IMR-90 (cell line): ENCODE measurements around the gene NLRX1. TPM values are rescaled to one million over a fixed set of nuclear protein-coding genes. Genes with fewer than 3 reads are reported as not detected.

Experiments
- ATAC-seq: fragments of 200-7000 bp; cut with Tn5 transposase; 2 replicates; pipeline ENCODE4 v1.9.1; 2020; ENCODE audit warnings: low read depth, mild to moderate bottlenecking, moderate library complexity
- BruUV-seq: library from RNA; stranded (reverse); fragments of 400-500 nt; replicated peaks from 2 replicates; lab custom pipeline; 2021; lab: Mats Ljungman, UMichigan
- CTCF ChIA-PET: fragments of 300-600 bp; formaldehyde crosslinking; extraction: SDS; loops from one replicate; lab custom pipeline; 2021; ENCODE audit warnings: antibody characterized with exemption; lab: Yijun Ruan, JAX
- POLR2A ChIA-PET: fragments of 300-600 bp; sonication (Branson Sonifier 250); formaldehyde crosslinking; loops from one replicate; lab custom pipeline; 2022; ENCODE audit warnings: antibody characterized with exemption; ENCODE audit not compliant: unreplicated experiment; lab: Charles Lee
- DNase-seq: peaks from one replicate; pipeline ENCODE4 v3.0.0; 2013
- H2AFZ ChIP-seq: replicated peaks from 2 replicates; pipeline ENCODE3; 2013; ENCODE audit warnings: low read length, mild to moderate bottlenecking; ENCODE audit not compliant: poor library complexity
- H2AK5ac ChIP-seq: 2 replicates; pipeline ENCODE4 v1.6.1; 2013; ENCODE audit warnings: low read depth, low read length, inconsistent platforms
- H2AK9ac ChIP-seq: replicated peaks from 2 replicates; pipeline ENCODE3; 2013; ENCODE audit warnings: mild to moderate bottlenecking, low read depth, low read length, moderate library complexity; ENCODE audit not compliant: poor library complexity
- H2BK120ac ChIP-seq: 2 replicates; pipeline ENCODE4 v1.6.1; 2013; ENCODE audit warnings: low read depth, low read length, inconsistent platforms
- H2BK15ac ChIP-seq: 3 replicates; pipeline ENCODE4 v1.6.1; 2013; ENCODE audit warnings: low read depth, low read length, inconsistent platforms
- H2BK20ac ChIP-seq: 2 replicates; pipeline ENCODE4 v1.6.1; 2013; ENCODE audit warnings: low read depth, mild to moderate bottlenecking, inconsistent platforms, low read length, moderate library complexity
- H2BK5ac ChIP-seq: 2 replicates; pipeline ENCODE4 v1.6.1; 2013; ENCODE audit warnings: mild to moderate bottlenecking, low read depth, low read length, inconsistent platforms; ENCODE audit not compliant: poor library complexity, severe bottlenecking
- H3K14ac ChIP-seq: replicated peaks from 2 replicates; pipeline ENCODE4 v1.6.1; 2013; ENCODE audit warnings: low read depth, low read length, inconsistent platforms
- H3K18ac ChIP-seq: 2 replicates; pipeline ENCODE4 v1.6.1; 2013; ENCODE audit warnings: low read depth, low read length, control low read depth
- H3K23ac ChIP-seq: 2 replicates; pipeline ENCODE4 v1.6.1; 2013; ENCODE audit warnings: low read depth, low read length, inconsistent platforms
- H3K27ac ChIP-seq: 2 replicates; pipeline ENCODE4 v1.5.1; 2013; ENCODE audit warnings: mild to moderate bottlenecking, control low read depth, low read length; ENCODE audit not compliant: insufficient read depth
- H3K27me3 ChIP-seq: 2 replicates; pipeline ENCODE4 v1.6.1; 2013; ENCODE audit warnings: low read length; ENCODE audit not compliant: control insufficient read depth, insufficient read depth
- H3K36me3 ChIP-seq: 2 replicates; pipeline ENCODE4 v1.6.1; 2013; ENCODE audit warnings: low read length, mixed read lengths; ENCODE audit not compliant: control insufficient read depth, insufficient read depth
- H3K4ac ChIP-seq: 2 replicates; pipeline ENCODE4 v1.6.1; 2013; ENCODE audit warnings: low read depth, low read length, inconsistent platforms
- H3K4me1 ChIP-seq: 2 replicates; pipeline ENCODE4 v1.6.1; 2013; ENCODE audit warnings: low read length, mixed read lengths; ENCODE audit not compliant: control insufficient read depth, insufficient read depth
- H3K4me2 ChIP-seq: 2 replicates; pipeline ENCODE4 v1.6.1; 2013; ENCODE audit warnings: low read depth, mild to moderate bottlenecking, control low read depth, low read length, moderate library complexity
- H3K4me3 ChIP-seq: 2 replicates; pipeline ENCODE4 v1.5.1; 2013; ENCODE audit warnings: low read depth, mild to moderate bottlenecking, control low read depth, low read length, moderate library complexity; ENCODE audit not compliant: insufficient read depth
- H3K56ac ChIP-seq: 2 replicates; pipeline ENCODE4 v1.6.1; 2013; ENCODE audit warnings: low read length, inconsistent platforms; ENCODE audit not compliant: insufficient read depth; ENCODE audit errors: extremely low read depth
- H3K79me1 ChIP-seq, 2 experiments: 2 replicates each; pipeline ENCODE4 v1.6.1; 2013; ENCODE audit warnings: low read length in 2 of 2, inconsistent platforms in 1 of 2, low read depth in 1 of 2
- H3K9ac ChIP-seq: 2 replicates; pipeline ENCODE4 v1.6.1; 2013; ENCODE audit warnings: low read depth, low read length, control low read depth
- H3K9me1 ChIP-seq: 2 replicates; pipeline ENCODE4 v1.6.1; 2013; ENCODE audit warnings: low read length, inconsistent platforms; ENCODE audit not compliant: insufficient read depth
- H3K9me3 ChIP-seq: 2 replicates; pipeline ENCODE4 v1.6.1; 2013; ENCODE audit warnings: low read length; ENCODE audit not compliant: control insufficient read depth, insufficient read depth
- H4K20me1 ChIP-seq: 2 replicates; pipeline ENCODE4 v1.6.1; 2013; ENCODE audit warnings: low read length, inconsistent platforms; ENCODE audit not compliant: insufficient read depth
- H4K5ac ChIP-seq: 2 replicates; pipeline ENCODE4 v1.6.1; 2013; ENCODE audit warnings: mild to moderate bottlenecking, low read depth, low read length, control low read depth
- H4K8ac ChIP-seq, 2 experiments: 2 replicates each; pipeline ENCODE4 v1.6.1; 2013; ENCODE audit warnings: low read depth in 2 of 2, low read length in 2 of 2, control low read depth in 1 of 2, inconsistent platforms in 1 of 2
- H4K91ac ChIP-seq: 2 replicates; pipeline ENCODE4 v1.6.1; 2013; ENCODE audit warnings: low read depth, low read length, inconsistent platforms; ENCODE audit not compliant: insufficient read depth
- BHLHE40 ChIP-seq: fragments of 150-350 bp; IDR thresholded peaks from 2 replicates; pipeline ENCODE4 v1.6.1; 2016; ENCODE audit warnings: mild to moderate bottlenecking, low read depth, low read length
- FOS ChIP-seq: fragments of 150-350 bp; IDR thresholded peaks from 2 replicates; pipeline ENCODE4 v1.6.1; 2016; ENCODE audit warnings: low read depth, low read length
- MXI1 ChIP-seq: IDR thresholded peaks from 2 replicates; pipeline ENCODE4 v1.6.1; 2012; ENCODE audit warnings: low read depth, mild to moderate bottlenecking, low read length, moderate library complexity, borderline replicate concordance
- WGBS, 2 experiments: methylation state at CpG; one replicate each; pipeline versions ENCODE4 v1.1.5 to v1.1.7; 2013; ENCODE audit warnings: missing lambda C conversion rate in 2 of 2; ENCODE audit not compliant: insufficient read length in 1 of 2; ENCODE audit errors: extremely low coverage in 2 of 2; 5-methylcytosine and 5-hydroxymethylcytosine counted together
- dilution Hi-C: fragments of 300-500 bp; cut with HindIII; formaldehyde crosslinking; loops from one replicate; pipeline ENCODE4 v1.14.3; 2018; ENCODE audit warnings: low sequenced_read_pairs; ENCODE audit not compliant: unreplicated experiment
- in situ Hi-C: fragments of 300-500 bp; cut with MboI; formaldehyde crosslinking; loops from 3 replicates; pipeline ENCODE4 v1.14.3; 2019; ENCODE audit warnings: low sequenced_read_pairs, inconsistent platforms, mixed read lengths
- intact Hi-C: fragments of 100-400 bp; cut with micrococcal nuclease; formaldehyde crosslinking; loops from 2 replicates; pipeline ENCODE4 v1.10.0; 2022
- polyA plus RNA-seq, 3 experiments: library from polyadenylated mRNA; depleted of rRNA; stranded (reverse); fragments of >200 nt; gene quantifications; 2 replicates each; pipeline ENCODE4 v1.2.3, GENCODE V29; 2012; ENCODE audit warnings: low replicate concordance in 1 of 3
- total RNA-seq: library from RNA; depleted of rRNA; stranded (reverse); fragments of >200 nt; gene quantifications from 2 replicates; pipeline ENCODE4 v1.2.3, GENCODE V29; 2012

Gene NLRX1
- total and polyA plus RNA-seq, 2 of the 4 experiments (the other 2 are of a cell fraction) = 3.0 to 4.9 TPM

DNA sequence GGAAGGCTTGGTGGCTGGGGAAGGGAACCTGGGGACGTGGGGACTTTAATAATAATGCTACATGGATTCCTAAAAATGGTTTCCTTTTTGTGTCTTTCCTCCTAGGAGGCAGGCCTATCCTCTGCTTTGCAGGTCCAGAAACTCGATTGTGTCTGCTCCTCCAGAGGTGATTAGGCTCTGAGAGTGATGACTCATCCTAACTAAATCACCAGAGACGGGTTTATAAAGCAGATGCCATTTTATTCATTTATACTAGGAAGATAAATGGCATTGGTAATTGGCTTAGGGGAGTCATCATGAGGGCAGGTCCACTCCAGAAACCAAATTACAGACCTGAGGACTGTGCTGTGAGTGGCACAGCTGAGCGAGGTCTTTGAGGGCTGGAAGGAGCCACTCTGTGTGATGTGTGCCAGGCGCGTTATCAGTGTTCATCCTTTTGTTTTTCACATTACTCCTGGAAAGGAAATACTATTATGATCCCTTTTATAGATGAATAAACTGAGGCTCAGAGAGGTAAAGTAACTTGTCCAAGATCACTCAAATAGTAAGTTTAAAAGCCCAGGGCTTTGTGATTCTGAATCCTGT, 7.1 kb downstream of the NLRX1 start:
- H3K36me3 ChIP-seq = peaks cover 6% of the 10 kb centered on the region; the same call in 1 of the 2 replicates
- TF ChIP-seq MXI1 (no peak), FOS (peak; percentile 95), BHLHE40 (peak; percentile 46; the same call in 1 of the 2 replicates)
- dilution Hi-C loops (no loop called here), in situ Hi-C loops (no loop called here), intact Hi-C loops (no loop called here)
- no peaks in the 10 kb centered on the region for H3K79me1 ChIP-seq
- no peak overlapping the region for H4K91ac ChIP-seq
- WGBS, 2 experiments = no CpG with 5 or more reads among the region's 6 CpGs
- no peak overlapping the region for H3K27ac ChIP-seq
- ATAC-seq (peak; percentile 80), DNase-seq (peak; percentile 58)
- no peaks in the 10 kb centered on the region for H4K20me1 ChIP-seq
- H3K9me3 ChIP-seq = no peaks in the 10 kb centered on the region
- H2AFZ ChIP-seq = no peak overlapping the region
- H3K56ac ChIP-seq = no peak overlapping the region
- ChIA-PET POLR2A (no interaction called here), CTCF (no interaction called here)
- H3K9me1 ChIP-seq = peaks cover 16% of the 10 kb centered on the region
- H2BK15ac ChIP-seq = no peak overlapping the region
- no peak overlapping the region for H3K4me3 ChIP-seq
- 0 out of 2 replicates have a peak overlapping the region, but pooled peaks have one; percentile 17 for H3K4ac ChIP-seq
- H3K18ac ChIP-seq = no peak overlapping the region
- H3K4me2 ChIP-seq = no peak overlapping the region
- no peak overlapping the region for H4K5ac ChIP-seq
- H2AK9ac ChIP-seq = no peak overlapping the region
- H3K14ac ChIP-seq = no peak overlapping the region
- H4K8ac ChIP-seq = no peak overlapping the region
- peaks cover 5% of the 10 kb centered on the region for H3K4me1 ChIP-seq
- no peak overlapping the region for H3K23ac ChIP-seq
- H2AK5ac ChIP-seq = 0 out of 2 replicates have a peak overlapping the region, but pooled peaks have one; percentile 22
- no peak overlapping the region for H2BK20ac ChIP-seq
- H2BK5ac ChIP-seq = no peak overlapping the region
- H2BK120ac ChIP-seq = 0 out of 2 replicates have a peak overlapping the region, but pooled peaks have one; percentile 38
- no peak overlapping the region for H3K9ac ChIP-seq
- BruUV-seq = no TSS peak
- no peaks in the 10 kb centered on the region for H3K27me3 ChIP-seq
